OCI-LY3 (cell line): ENCODE measurements around the gene ZCCHC9.

Source experiments
- H2AFZ ChIP-seq: fragments of 200-600, 300-600 bp; shearing (Covaris generic); 2 replicates; pipeline ENCODE4 v1.6.0; 2014; ENCODE audit warnings: antibody characterized with exemption, low read depth, low read length
- H3K27ac ChIP-seq: fragments of 200-600, 300-600 bp; sonication (generic); 2 replicates; pipeline ENCODE4 v1.5.1; 2014; ENCODE audit warnings: mild to moderate bottlenecking, low read length, moderate library complexity, mixed read lengths
- H3K27me3 ChIP-seq: fragments of 200-600, 300-600 bp; sonication (generic); 2 replicates; pipeline ENCODE4 v1.6.1; 2014; ENCODE audit warnings: low read depth, low read length, mixed read lengths
- H3K36me3 ChIP-seq: fragments of 200-600, 300-600 bp; sonication (generic); replicated peaks from 2 replicates; pipeline ENCODE3; 2014; ENCODE audit warnings: low read depth, low read length, mixed read lengths
- H3K4me1 ChIP-seq: fragments of 300-600, 200-600 bp; sonication (generic); 2 replicates; pipeline ENCODE4 v1.6.1; 2014; ENCODE audit warnings: low read length, mixed read lengths
- H3K4me2 ChIP-seq: fragments of 200-600, 300-600 bp; sonication (generic); 2 replicates; pipeline ENCODE4 v1.6.1; 2014; ENCODE audit warnings: low read length, mixed read lengths
- H3K4me3 ChIP-seq: fragments of 300-600, 200-600 bp; sonication (generic); 2 replicates; pipeline ENCODE4 v1.5.1; 2014; ENCODE audit warnings: antibody characterized with exemption, mild to moderate bottlenecking, low read length, moderate library complexity
- H3K79me2 ChIP-seq: fragments of 300-600, 200-600 bp; shearing (Covaris generic); 2 replicates; pipeline ENCODE4 v1.6.1; 2014; ENCODE audit warnings: mild to moderate bottlenecking, low read length, mixed read lengths
- H3K9ac ChIP-seq: fragments of 300-600, 200-600 bp; shearing (Covaris generic); 2 replicates; pipeline ENCODE4 v1.6.0; 2014; ENCODE audit warnings: mild to moderate bottlenecking, low read length, moderate library complexity
- H3K9me3 ChIP-seq: fragments of 200-600, 300-600 bp; shearing (Covaris generic); 2 replicates; pipeline ENCODE4 v1.6.1; 2014; ENCODE audit warnings: low read length, mixed read lengths; ENCODE audit not compliant: insufficient read depth
- H4K20me1 ChIP-seq: fragments of 200-600, 300-600 bp; sonication (generic); 2 replicates; pipeline ENCODE4 v1.6.1; 2016; ENCODE audit warnings: low read length, mixed read lengths; ENCODE audit not compliant: insufficient read depth
- CTCF ChIP-seq: fragments of 200-600, 300-600 bp; sonication (generic); IDR thresholded peaks from 2 replicates; pipeline ENCODE4 v1.5.1; 2014; ENCODE audit warnings: antibody characterized with exemption, low read length, low read depth
- EZH2phosphoT487 ChIP-seq: fragments of 200-600 bp; shearing (Covaris generic); IDR thresholded peaks from 2 replicates; pipeline ENCODE4 v1.6.1; 2018; ENCODE audit warnings: antibody characterized with exemption, mixed run types, low read depth

Gene ZCCHC9

GRCh38 chr5:81305785-81306184 lies 4.4 kb downstream of the ZCCHC9 start:
- Histone ChIP-seq H3K27me3 (no peaks in the 10 kb centered on the region), H3K9me3 (no peaks in the 10 kb centered on the region), H3K9ac (no peak overlapping the region), H3K36me3 (no peaks in the 10 kb centered on the region), H3K4me3 (no peak overlapping the region), H3K79me2 (peaks cover 17% of the 10 kb centered on the region), H4K20me1 (no peaks in the 10 kb centered on the region), H3K4me1 (peaks cover 5% of the 10 kb centered on the region), H3K27ac (no peak overlapping the region), H2AFZ (no peak overlapping the region), H3K4me2 (no peak overlapping the region)
- TF ChIP-seq CTCF (no peak), EZH2phosphoT487 (no peak)

GRCh38 chr5:81308836-81309235 lies 7.4 kb downstream of the ZCCHC9 start:
- H3K4me2 ChIP-seq, result no peak overlapping the region
- no peak overlapping the region for H3K4me3 ChIP-seq
- no peak overlapping the region for H3K27ac ChIP-seq
- no peaks in the 10 kb centered on the region for H3K4me1 ChIP-seq
- H3K9ac ChIP-seq, result no peak overlapping the region
- H3K9me3 ChIP-seq, result no peaks in the 10 kb centered on the region
- H3K36me3 ChIP-seq, result peaks cover 7% of the 10 kb centered on the region
- no peaks in the 10 kb centered on the region for H4K20me1 ChIP-seq
- no peak for TF ChIP-seq EZH2phosphoT487
- no peak for TF ChIP-seq CTCF
- no peaks in the 10 kb centered on the region for H3K79me2 ChIP-seq
- no peaks in the 10 kb centered on the region for H3K27me3 ChIP-seq
- H2AFZ ChIP-seq, result no peak overlapping the region

- H2AFZ ChIP-seq, result no peak overlapping the region
- no peaks in the 10 kb centered on the region for H3K79me2 ChIP-seq
- TF ChIP-seq CTCF (no peak), EZH2phosphoT487 (no peak)
- no peaks in the 10 kb centered on the region for H3K27me3 ChIP-seq
- H3K27ac ChIP-seq, result no peak overlapping the region
- H3K9me3 ChIP-seq, result no peaks in the 10 kb centered on the region
- no peak overlapping the region for H3K9ac ChIP-seq
- H3K4me1 ChIP-seq, result no peaks in the 10 kb centered on the region
- H3K4me2 ChIP-seq, result no peak overlapping the region
- no peaks in the 10 kb centered on the region for H4K20me1 ChIP-seq
- no peak overlapping the region for H3K4me3 ChIP-seq
- peaks cover 7% of the 10 kb centered on the region for H3K36me3 ChIP-seq
Observed at GRCh38 chr5:81310402-81311063, 9.1 kb downstream of the ZCCHC9 start.

GRCh38 chr5:81313278-81313677 lies 11.9 kb downstream of the ZCCHC9 start:
- Histone ChIP-seq H4K20me1 (no peaks in the 10 kb centered on the region), H3K9me3 (no peaks in the 10 kb centered on the region), H3K4me3 (no peak overlapping the region), H3K36me3 (peaks cover 7% of the 10 kb centered on the region), H3K27ac (no peak overlapping the region), H3K79me2 (no peaks in the 10 kb centered on the region), H3K27me3 (no peaks in the 10 kb centered on the region), H2AFZ (no peak overlapping the region), H3K4me1 (no peaks in the 10 kb centered on the region), H3K4me2 (no peak overlapping the region), H3K9ac (no peak overlapping the region)
- TF ChIP-seq EZH2phosphoT487, result no peak
- TF ChIP-seq CTCF, result no peak
